Liver (tissue), 9 donors: ENCODE data around the gene ZAP70. TPM values are rescaled to one million over a fixed set of nuclear protein-coding genes. Genes with fewer than 3 reads are reported as not detected.
A peak's percentile ranks its signal among the peaks of the same experiment; 100 is the strongest.

Experiments
- DNase-seq: peaks from one replicate; pipeline ENCODE4 v3.0.0-alpha.2; 2017; ENCODE audit warnings: low spot score
- H3K27ac ChIP-seq, 2 donors: one replicate each; pipeline ENCODE4 v1.7.0; 2013; ENCODE audit warnings: inconsistent platforms in 2 of 2, low read length in 2 of 2, control low read depth in 1 of 2, low read depth in 1 of 2, mild to moderate bottlenecking in 1 of 2
- H3K27me3 ChIP-seq, 4 donors: one replicate each; pipeline versions ENCODE4 v1.6.1 to v1.7.0; 2013; ENCODE audit warnings: low read length in 3 of 4, inconsistent platforms in 1 of 4, mild to moderate bottlenecking in 1 of 4, moderate library complexity in 1 of 4; ENCODE audit not compliant: control insufficient read depth in 4 of 4, insufficient read depth in 4 of 4
- H3K36me3 ChIP-seq, 4 donors: one replicate each; pipeline versions ENCODE4 v1.6.1 to v1.7.0; 2013; ENCODE audit warnings: low read length in 3 of 4, mild to moderate bottlenecking in 3 of 4, low read depth in 1 of 4, moderate library complexity in 1 of 4; ENCODE audit not compliant: control insufficient read depth in 4 of 4, insufficient read depth in 3 of 4
- H3K4me1 ChIP-seq, 4 donors: one replicate each; pipeline versions ENCODE4 v1.6.1 to v1.7.0; 2013; ENCODE audit warnings: low read length in 3 of 4, mild to moderate bottlenecking in 3 of 4, moderate library complexity in 1 of 4; ENCODE audit not compliant: control insufficient read depth in 4 of 4, insufficient read depth in 4 of 4
- H3K4me3 ChIP-seq, 3 donors: one replicate each; pipeline versions ENCODE4 v1.6.1 to v1.7.0; 2013; ENCODE audit warnings: low read length in 3 of 3, control low read depth in 1 of 3, low read depth in 1 of 3, mild to moderate bottlenecking in 1 of 3
- H3K9ac ChIP-seq, 2 donors: one replicate each; pipeline ENCODE4 v1.7.0; 2013; ENCODE audit warnings: low read length in 2 of 2, mild to moderate bottlenecking in 2 of 2, moderate library complexity in 2 of 2, control low read depth in 1 of 2, low read depth in 1 of 2
- H3K9me3 ChIP-seq, 4 donors: one replicate each; pipeline versions ENCODE4 v1.6.1 to v1.7.0; 2013; ENCODE audit warnings: low read length in 3 of 4; ENCODE audit not compliant: control insufficient read depth in 4 of 4
- ATF3 ChIP-seq: IDR thresholded peaks from 2 replicates; pipeline ENCODE4 v1.6.1; 2016; ENCODE audit warnings: antibody characterized with exemption
- EGR1 ChIP-seq, 2 donors: IDR thresholded peaks; 2 replicates each; pipeline ENCODE4 v1.6.1; 2016 to 2018; ENCODE audit warnings: antibody characterized with exemption in 2 of 2, low read depth in 2 of 2
- FOXA1 ChIP-seq: IDR thresholded peaks from 2 replicates; pipeline ENCODE4 v1.6.1; 2016; ENCODE audit warnings: antibody characterized with exemption
- FOXA2 ChIP-seq: IDR thresholded peaks from 2 replicates; pipeline ENCODE4 v1.6.1; 2016; ENCODE audit warnings: antibody characterized with exemption
- GABPA ChIP-seq, 2 donors: IDR thresholded peaks in 1 of 2; conservative IDR thresholded peaks in 1 of 2; 2 replicates each; pipeline ENCODE4 v1.6.1; 2016; ENCODE audit warnings: antibody characterized with exemption in 2 of 2, mild to moderate bottlenecking in 1 of 2, moderate library complexity in 1 of 2
- HNF4G ChIP-seq: IDR thresholded peaks from 2 replicates; pipeline ENCODE4 v1.6.1; 2016; ENCODE audit warnings: antibody characterized with exemption
- JUND ChIP-seq, 2 donors: IDR thresholded peaks; 2 replicates each; pipeline ENCODE4 v1.6.1; 2016; ENCODE audit warnings: antibody characterized with exemption in 2 of 2
- MAX ChIP-seq: IDR thresholded peaks from 2 replicates; pipeline ENCODE4 v1.6.1; 2016; ENCODE audit warnings: antibody characterized with exemption
- NR2F2 ChIP-seq: IDR thresholded peaks from 2 replicates; pipeline ENCODE4 v1.6.1; 2016; ENCODE audit warnings: antibody characterized with exemption
- RAD21 ChIP-seq, 2 donors: IDR thresholded peaks; 2 replicates each; pipeline ENCODE4 v1.6.1; 2016; ENCODE audit warnings: antibody characterized with exemption in 2 of 2, mild to moderate bottlenecking in 2 of 2
- REST ChIP-seq: IDR thresholded peaks from 2 replicates; pipeline ENCODE4 v1.6.1; 2016; ENCODE audit warnings: antibody characterized with exemption, mild to moderate bottlenecking
- RXRA ChIP-seq, 2 donors: IDR thresholded peaks; 2 replicates each; pipeline ENCODE4 v1.6.1; 2017 to 2018; ENCODE audit warnings: antibody characterized with exemption in 2 of 2, mild to moderate bottlenecking in 1 of 2
- SP1 ChIP-seq: IDR thresholded peaks from 2 replicates; pipeline ENCODE4 v1.6.1; 2018; ENCODE audit warnings: antibody characterized with exemption, mild to moderate bottlenecking
- TAF1 ChIP-seq: conservative IDR thresholded peaks from 2 replicates; pipeline ENCODE4 v1.6.1; 2016; ENCODE audit warnings: antibody characterized with exemption, mild to moderate bottlenecking
- YY1 ChIP-seq: IDR thresholded peaks from 2 replicates; pipeline ENCODE4 v1.6.1; 2016; ENCODE audit warnings: antibody characterized with exemption, mild to moderate bottlenecking
- WGBS: extraction: QIAGEN DNeasy Blood & Tissue Kit; methylation state at CpG from one replicate; pipeline ENCODE4 v1.1.7; 2013; 5-methylcytosine and 5-hydroxymethylcytosine counted together
- polyA plus RNA-seq, 2 donors: library from polyadenylated mRNA; stranded (reverse) in 1 of 2; unstranded in 1 of 2; fragments of 200-250 nt in 1 of 2; fragments of >200 nt in 1 of 2; fragmentation: Nextera tagmentation in 1 of 2; extraction: Ambion mirVana in 1 of 2; gene quantifications; one replicate each; pipeline versions ENCODE4 v1.2.1 to v1.2.3, GENCODE V29; 2013 to 2015
- total RNA-seq, 2 donors: library from RNA; depleted of rRNA; stranded (reverse); fragments of >200 nt; gene quantifications; one replicate each; pipeline ENCODE4 v1.2.3, GENCODE V29; 2014
- TF ChIP-seq, protein P1 (sequence below): IDR thresholded peaks from 2 replicates; pipeline ENCODE4 v1.6.1; 2016; ENCODE audit warnings: antibody characterized with exemption
- TF ChIP-seq, protein P2 (sequence below): fragments of 150-350 bp; IDR thresholded peaks from 2 replicates; pipeline ENCODE4 v1.5.1; 2017; ENCODE audit warnings: improper control_type of control experiment, low read depth, low read length; ENCODE audit not compliant: missing input control
- donor health status: healthy.
- donor health status: healthy.
- donor health status: healthy.
- donor health status: healthy.
- donor health status: healthy.

Gene ZAP70
- total and polyA plus RNA-seq, 4 donors: 1.2 to 4.9 (median 1.4) TPM

DNA sequence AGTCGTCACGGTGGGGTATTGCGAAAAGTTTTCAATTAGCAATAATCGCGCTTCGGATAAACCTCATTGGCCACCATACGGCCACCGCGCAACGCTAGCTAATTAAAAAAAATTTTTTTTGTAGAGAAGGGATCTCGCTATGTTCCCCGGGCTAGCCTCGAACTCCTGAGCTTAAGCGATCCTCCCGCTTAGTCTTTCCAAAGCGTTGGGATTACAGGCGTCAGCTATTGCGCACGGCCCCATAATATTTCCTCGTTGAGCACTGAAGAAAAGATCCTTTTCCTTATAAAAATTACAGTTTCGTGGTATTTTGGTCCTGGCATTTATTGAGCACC is 48.8 kb upstream of the ZAP70 start:
- DNase-seq: no peak
- H3K36me3 ChIP-seq: peaks cover 0 to 8% (median 1%) of the 10 kb centered on the region in 4 donors
- H3K27me3 ChIP-seq: no peaks in the 10 kb centered on the region
- H3K9ac ChIP-seq: peak overlapping the region; percentile 97 to 99
- H3K9me3 ChIP-seq: no peaks in the 10 kb centered on the region
- H3K27ac ChIP-seq: peak overlapping the region; percentile 96
- TF ChIP-seq, protein P1, sequence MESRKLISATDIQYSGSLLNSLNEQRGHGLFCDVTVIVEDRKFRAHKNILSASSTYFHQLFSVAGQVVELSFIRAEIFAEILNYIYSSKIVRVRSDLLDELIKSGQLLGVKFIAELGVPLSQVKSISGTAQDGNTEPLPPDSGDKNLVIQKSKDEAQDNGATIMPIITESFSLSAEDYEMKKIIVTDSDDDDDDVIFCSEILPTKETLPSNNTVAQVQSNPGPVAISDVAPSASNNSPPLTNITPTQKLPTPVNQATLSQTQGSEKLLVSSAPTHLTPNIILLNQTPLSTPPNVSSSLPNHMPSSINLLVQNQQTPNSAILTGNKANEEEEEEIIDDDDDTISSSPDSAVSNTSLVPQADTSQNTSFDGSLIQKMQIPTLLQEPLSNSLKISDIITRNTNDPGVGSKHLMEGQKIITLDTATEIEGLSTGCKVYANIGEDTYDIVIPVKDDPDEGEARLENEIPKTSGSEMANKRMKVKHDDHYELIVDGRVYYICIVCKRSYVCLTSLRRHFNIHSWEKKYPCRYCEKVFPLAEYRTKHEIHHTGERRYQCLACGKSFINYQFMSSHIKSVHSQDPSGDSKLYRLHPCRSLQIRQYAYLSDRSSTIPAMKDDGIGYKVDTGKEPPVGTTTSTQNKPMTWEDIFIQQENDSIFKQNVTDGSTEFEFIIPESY: no peak
- TF ChIP-seq REST (no peak), MAX (no peak), SP1 (no peak), FOXA2 (no peak), RAD21 (IDR thresholded peaks at IDR 0.05) (no peak), TAF1 (no peak), HNF4G (no peak), GABPA (IDR thresholded peaks at IDR 0.05 in 1 of 2, conservative IDR thresholded peaks at IDR 0.05 in 1 of 2) (no peak), EGR1 (IDR thresholded peaks at IDR 0.05; ENCODE audit: low read depth in 2 of 2) (no peak), RXRA (IDR thresholded peaks at IDR 0.05) (no peak), JUND (IDR thresholded peaks at IDR 0.05) (no peak), NR2F2 (no peak), ATF3 (no peak), FOXA1 (no peak)
- TF ChIP-seq, protein P2, sequence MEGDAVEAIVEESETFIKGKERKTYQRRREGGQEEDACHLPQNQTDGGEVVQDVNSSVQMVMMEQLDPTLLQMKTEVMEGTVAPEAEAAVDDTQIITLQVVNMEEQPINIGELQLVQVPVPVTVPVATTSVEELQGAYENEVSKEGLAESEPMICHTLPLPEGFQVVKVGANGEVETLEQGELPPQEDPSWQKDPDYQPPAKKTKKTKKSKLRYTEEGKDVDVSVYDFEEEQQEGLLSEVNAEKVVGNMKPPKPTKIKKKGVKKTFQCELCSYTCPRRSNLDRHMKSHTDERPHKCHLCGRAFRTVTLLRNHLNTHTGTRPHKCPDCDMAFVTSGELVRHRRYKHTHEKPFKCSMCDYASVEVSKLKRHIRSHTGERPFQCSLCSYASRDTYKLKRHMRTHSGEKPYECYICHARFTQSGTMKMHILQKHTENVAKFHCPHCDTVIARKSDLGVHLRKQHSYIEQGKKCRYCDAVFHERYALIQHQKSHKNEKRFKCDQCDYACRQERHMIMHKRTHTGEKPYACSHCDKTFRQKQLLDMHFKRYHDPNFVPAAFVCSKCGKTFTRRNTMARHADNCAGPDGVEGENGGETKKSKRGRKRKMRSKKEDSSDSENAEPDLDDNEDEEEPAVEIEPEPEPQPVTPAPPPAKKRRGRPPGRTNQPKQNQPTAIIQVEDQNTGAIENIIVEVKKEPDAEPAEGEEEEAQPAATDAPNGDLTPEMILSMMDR: no peak
- 11% methylated on average over 21 of the region's 21 CpGs for WGBS
- H3K4me1 ChIP-seq: peaks cover 10 to 15% (median 13%) of the 10 kb centered on the region in 4 donors
- H3K4me3 ChIP-seq: peak overlapping the region; percentile 59 to 99 (median 67)

- H3K4me3 ChIP-seq: no peak within 1 kb of the TSS
- no peak within 1 kb of the TSS for H3K27ac ChIP-seq
- no peaks in the 10 kb centered on the region for H3K27me3 ChIP-seq
- no peaks in the 10 kb centered on the region for H3K9me3 ChIP-seq
- no peaks in the 10 kb centered on the region for H3K4me1 ChIP-seq
- no peak for DNase-seq
- no peak within 1 kb of the TSS for H3K9ac ChIP-seq
- no peak for TF ChIP-seq TAF1
- TF ChIP-seq SP1: no peak
- TF ChIP-seq NR2F2: no peak
- no peak for TF ChIP-seq YY1
- 91% methylated on average over 6 of the region's 6 CpGs for WGBS
- no peaks in the 10 kb centered on the region for H3K36me3 ChIP-seq
These were observed 43.9 kb upstream of the ZAP70 start, which contains the start of gene C2orf92 for GRCh38 chr2:97669448-97669847. Gene C2orf92, plus strand, starts transcription at chr2:97669713. Its CDS starts 76 bp downstream, at chr2:97669789.
